Endometrial microvascular endothelial cells (primary cell): Measurements from ENCODE around the gene IGLL1. TPM values are rescaled to one million over a fixed set of nuclear protein-coding genes. Genes with fewer than 3 reads are reported as not detected.
"Not testable (repeated sequence)": the region's sequence is repeated elsewhere in the genome, so short reads cannot be mapped to it uniquely, and the experiment has no call there.

Source experiments
- in situ Hi-C: cut with HindIII; loops from 2 replicates; pipeline ENCODE4 v1.10.0; 2017; ENCODE audit warnings: low sequenced_read_pairs, low pct_unique_long_range_greater_than_20kb; ENCODE audit errors: inconsistent ontology term
- total RNA-seq: library from RNA; depleted of rRNA; stranded (reverse); fragments of >200 nt; gene quantifications from one replicate; pipeline ENCODE4 v1.2.3, GENCODE V29; 2015; ENCODE audit errors: inconsistent ontology term

Gene IGLL1
- total RNA-seq, 1 donor from 2014 or later = not detected

GRCh38 chr22:23597576-23598268, 17.6 kb upstream of the IGLL1 start:
- in situ Hi-C loops = loop anchor here (25.0 kb wide), 1 partner anchor 1840 kb away; no protein-coding TSS in a partner anchor

GRCh38 chr22:23595904-23596303, 15.8 kb upstream of the IGLL1 start:
- in situ Hi-C loops = loop anchor here (25.0 kb wide), 1 partner anchor 1841 kb away; no protein-coding TSS in a partner anchor

DNA sequence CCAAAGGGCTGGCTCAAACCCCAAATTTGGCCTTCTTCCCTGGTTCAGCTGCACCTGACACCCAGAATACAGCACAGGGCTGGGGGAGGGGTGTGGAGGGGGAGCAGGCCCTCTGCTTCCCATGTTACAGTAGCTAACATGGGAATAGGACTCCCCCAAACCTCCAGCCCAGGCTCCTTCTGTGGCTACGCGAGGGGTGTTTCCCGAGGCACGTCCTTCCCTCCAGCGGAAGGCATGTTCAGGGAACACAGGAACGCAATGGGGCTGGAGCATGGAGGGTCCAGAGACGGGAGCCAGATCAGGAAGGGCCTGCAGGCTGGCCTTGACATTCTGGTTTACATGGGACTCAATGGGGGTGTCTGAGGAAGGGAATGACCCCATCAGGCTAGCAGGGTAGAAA, 11.8 kb upstream of the IGLL1 start:
- in situ Hi-C loops = loop anchor here (25.0 kb wide), 1 partner anchor 1845 kb away; no protein-coding TSS in a partner anchor

DNA sequence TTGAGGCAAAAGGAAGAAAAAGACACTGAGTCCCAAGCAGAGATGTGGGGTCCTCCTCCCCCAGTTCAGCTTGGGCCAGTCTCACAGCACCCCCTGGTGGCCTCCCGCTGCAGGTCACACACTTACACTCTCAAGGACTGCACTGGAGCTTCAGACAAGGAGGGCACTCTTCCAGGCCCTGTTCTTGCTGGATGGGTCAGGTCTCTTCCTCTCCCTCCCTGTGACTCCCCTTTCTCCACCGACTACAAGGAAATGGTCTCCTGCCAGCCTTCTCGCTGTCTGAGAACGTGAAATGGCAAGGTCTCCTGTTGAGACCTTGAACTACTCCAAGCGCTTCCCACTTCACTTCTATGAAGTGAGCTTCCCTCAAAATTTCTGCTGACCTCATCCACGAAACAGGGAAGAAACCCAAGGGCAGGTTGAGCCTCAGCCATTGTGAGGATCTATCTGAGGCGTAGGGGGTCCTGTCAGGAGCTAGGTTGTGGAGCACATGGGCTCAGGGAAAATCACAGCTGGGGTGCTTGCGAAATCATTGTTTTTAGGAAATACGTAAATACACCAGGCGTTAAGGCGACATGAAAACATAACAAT, 11.2 kb upstream of the IGLL1 start:
- in situ Hi-C loops = loop anchor here (25.0 kb wide), 1 partner anchor 1846 kb away; no protein-coding TSS in a partner anchor

DNA sequence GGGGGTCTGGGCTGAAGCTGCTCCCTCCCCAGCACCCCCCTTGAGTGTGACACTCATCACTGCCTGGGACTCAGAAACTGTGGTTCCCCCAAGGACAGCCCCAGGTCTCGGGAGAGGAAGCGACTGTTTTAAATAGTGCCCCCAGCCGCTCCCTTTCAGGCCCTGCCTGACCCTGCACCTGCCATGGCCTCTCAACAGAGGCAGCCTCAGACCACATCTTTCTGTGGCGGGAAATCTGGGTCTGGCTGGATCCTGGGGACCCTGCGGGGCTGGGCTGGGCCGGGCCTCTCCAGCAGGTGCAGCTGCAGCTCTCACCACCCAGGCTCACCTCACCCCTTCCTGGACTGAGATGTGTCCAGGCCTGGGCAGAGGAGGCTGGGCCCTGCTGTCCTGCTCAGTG, 3.7 kb upstream of the IGLL1 start:
- in situ Hi-C loops = loop anchor here (25.0 kb wide), 1 partner anchor 1853 kb away; no protein-coding TSS in a partner anchor

DNA sequence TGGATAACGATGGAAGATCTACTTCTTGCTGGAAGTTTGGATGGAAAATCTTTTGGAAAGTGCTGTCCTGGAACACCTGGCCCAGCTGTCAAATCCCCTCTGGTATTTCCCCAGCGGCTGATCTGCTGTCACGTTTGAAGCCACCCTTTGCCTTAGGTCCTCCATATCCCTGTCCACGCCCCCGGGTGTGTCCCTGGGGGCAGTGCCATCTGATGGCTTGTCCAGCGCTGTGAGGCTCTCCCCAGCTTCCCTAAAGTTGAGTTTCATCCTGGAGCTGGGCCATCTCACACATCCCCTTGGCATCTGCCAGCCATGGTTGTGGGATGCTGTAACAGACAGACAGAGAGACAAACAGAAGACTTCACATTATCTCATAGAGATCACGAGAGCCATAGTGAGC, 3.1 kb upstream of the IGLL1 start:
- in situ Hi-C loops = loop anchor here (25.0 kb wide), 1 partner anchor 1854 kb away; no protein-coding TSS in a partner anchor

DNA sequence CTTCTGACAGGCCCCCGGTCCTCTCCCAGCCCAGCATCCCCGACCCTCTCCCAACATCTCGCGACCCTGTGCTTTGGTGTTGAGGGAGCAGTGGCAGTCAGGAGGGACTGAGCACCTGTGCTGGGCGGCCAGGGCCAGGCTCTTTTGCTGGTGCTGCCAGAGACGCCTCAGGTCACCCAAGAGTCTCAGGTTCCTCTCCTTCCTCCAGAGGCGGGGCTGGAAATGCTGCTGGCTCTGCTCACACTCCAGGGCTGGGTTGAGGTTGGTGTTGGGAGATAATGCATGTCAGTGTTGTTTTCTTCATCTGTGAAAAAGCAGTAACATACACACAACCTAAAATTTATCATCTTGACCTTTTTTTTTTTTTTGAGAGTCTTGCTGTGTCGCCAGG, 1.2 kb upstream of the IGLL1 start:
- in situ Hi-C loops = loop anchor here (25.0 kb wide), 1 partner anchor 1856 kb away; no protein-coding TSS in a partner anchor

GRCh38 chr22:23580576-23581259, 628 bp upstream of the IGLL1 start:
- in situ Hi-C loops = loop anchor here (25.0 kb wide), 1 partner anchor 1857 kb away; no protein-coding TSS in a partner anchor

- in situ Hi-C loops = loop anchor here (25.0 kb wide), 1 partner anchor 1858 kb away; no protein-coding TSS in a partner anchor
Measured at GRCh38 chr22:23579280-23579679, 810 bp downstream of the IGLL1 start.

GRCh38 chr22:23578306-23578705, 1.8 kb downstream of the IGLL1 start:
- in situ Hi-C loops = loop anchor here (25.0 kb wide), 1 partner anchor 1859 kb away; no protein-coding TSS in a partner anchor

- in situ Hi-C loops = loop anchor here (25.0 kb wide), 1 partner anchor 1861 kb away; no protein-coding TSS in a partner anchor
Measured at GRCh38 chr22:23576681-23577080, 3.4 kb downstream of the IGLL1 start.

- in situ Hi-C loops = loop anchor here (25.0 kb wide), 1 partner anchor 1862 kb away; no protein-coding TSS in a partner anchor
Measured at GRCh38 chr22:23575601-23576000, 4.5 kb downstream of the IGLL1 start.

GRCh38 chr22:23574877-23575276, 5.2 kb downstream of the IGLL1 start:
- in situ Hi-C loops = loop anchor here (25.0 kb wide), 1 partner anchor 1862 kb away; no protein-coding TSS in a partner anchor

- in situ Hi-C loops = no loop called here
Measured at GRCh38 chr22:23574371-23574811, 5.7 kb downstream of the IGLL1 start.

DNA sequence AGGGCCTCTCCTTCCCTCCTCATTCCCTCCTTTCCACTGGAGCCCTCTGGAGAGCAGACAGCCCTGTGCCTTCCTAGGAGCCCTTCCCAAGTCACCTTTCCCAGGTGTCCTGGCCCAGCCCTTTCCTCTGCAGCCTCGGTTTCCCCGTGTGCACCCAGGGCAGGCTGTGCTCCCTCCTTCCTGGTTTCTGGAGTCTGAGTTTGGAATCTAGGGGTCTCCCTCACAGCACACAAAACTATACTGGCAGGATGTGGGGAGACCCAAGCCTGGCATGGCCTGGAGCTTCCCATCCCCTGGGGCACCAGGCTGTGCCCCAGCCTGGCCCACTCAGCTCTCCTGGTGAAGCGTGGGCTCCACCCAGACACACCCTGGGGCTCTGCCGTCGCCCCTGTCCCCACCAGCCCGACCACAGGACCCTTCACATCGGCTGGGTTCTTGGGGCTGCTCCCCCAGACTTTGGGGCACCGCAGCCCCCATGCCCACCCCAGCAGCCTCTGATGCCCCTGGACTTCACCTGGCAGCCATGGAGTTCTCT, 6.3 kb downstream of the IGLL1 start:
- in situ Hi-C loops = not testable (repeated sequence)

GRCh38 chr22:23573106-23573505, 7.0 kb downstream of the IGLL1 start:
- in situ Hi-C loops = not testable (repeated sequence)

- in situ Hi-C loops = no loop called here
Measured at GRCh38 chr22:23571486-23571885, 8.6 kb downstream of the IGLL1 start.

DNA sequence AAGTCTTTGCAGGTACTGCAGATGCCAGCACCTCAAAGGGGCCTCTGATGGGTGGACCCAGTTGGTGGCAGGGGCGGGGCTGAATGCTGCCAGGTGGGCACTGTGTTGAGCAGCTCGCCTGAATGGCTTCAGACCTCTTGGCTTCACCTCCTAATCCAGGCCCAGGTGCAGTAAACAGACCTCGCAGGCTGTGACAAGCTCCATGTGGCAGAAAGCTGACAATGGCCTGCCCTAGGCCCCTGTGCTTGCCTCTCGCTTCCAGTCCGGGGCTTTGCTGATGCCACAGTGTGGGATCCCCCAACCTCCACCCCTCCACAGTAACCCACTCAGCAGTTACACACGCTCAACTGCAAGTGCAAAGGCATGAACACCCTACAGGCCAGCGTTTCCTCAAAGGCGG, 9.4 kb downstream of the IGLL1 start:
- in situ Hi-C loops = no loop called here

- in situ Hi-C loops = no loop called here
Measured at GRCh38 chr22:23569716-23570115, 10.4 kb downstream of the IGLL1 start.
